Measurements from ENCODE around the gene MISP.
A peak's percentile ranks its signal among the peaks of the same experiment; 100 is the strongest.

The MISP gene

GRCh38 chr19:795073-795611 lies 44.2 kb downstream of the MISP start:
- TF ChIP-seq CTCF (IDR thresholded peaks at IDR 0.05; ENCODE audit: low read depth, low read length), result no peak
- H3K4me3 ChIP-seq (ENCODE audit: low read depth, low read length), result no peak overlapping the region

GRCh38 chr19:795691-796581 lies 45.0 kb downstream of the MISP start:
- peak overlapping the region; percentile 53; the same call in 1 of the 2 replicates for H3K4me3 ChIP-seq (ENCODE audit: low read depth, low read length)
- TF ChIP-seq CTCF (IDR thresholded peaks at IDR 0.05; ENCODE audit: low read depth, low read length), result no peak

GRCh38 chr19:796692-797527 lies 46.0 kb downstream of the MISP start, which contains the start of gene PTBP1:
TSS of gene PTBP1 (plus strand) at chr19:797452. CDS start at chr19:797498, 46 bp downstream.
- H3K4me3 ChIP-seq (ENCODE audit: low read depth, low read length), result peak within 1 kb of the TSS; percentile 91
- no peak for TF ChIP-seq CTCF (IDR thresholded peaks at IDR 0.05; ENCODE audit: low read depth, low read length)

GRCh38 chr19:797528-798414 lies 46.9 kb downstream of the MISP start:
- peak overlapping the region; percentile 91 for H3K4me3 ChIP-seq (ENCODE audit: low read depth, low read length)
- TF ChIP-seq CTCF (IDR thresholded peaks at IDR 0.05; ENCODE audit: low read depth, low read length), result no peak

GRCh38 chr19:798415-799075 lies 47.6 kb downstream of the MISP start:
- H3K4me3 ChIP-seq (ENCODE audit: low read depth, low read length), result peak overlapping the region; percentile 91

More at GRCh38 chr19:798415-799075, 47.6 kb downstream of the MISP start:
- no peak for TF ChIP-seq CTCF (IDR thresholded peaks at IDR 0.05; ENCODE audit: low read depth, low read length)

All from WI38 (cell line).